Small intestine (tissue), 7 donors: ENCODE results near the gene TCERG1L. TPM values are rescaled to one million over a fixed set of nuclear protein-coding genes. Genes with fewer than 3 reads are reported as not detected.

Source experiments
- DNase-seq, 2 donors: peaks; one replicate each; pipeline versions ENCODE4 v3.0.0 to v3.0.0-alpha.2; 2013
- FAIRE-seq: peaks from 2 replicates; lab custom pipeline; 2012; peaks lifted over from hg19 to GRCh38; lab: Jason Lieb, UNC
- H3K27ac ChIP-seq, 3 donors: one replicate each; pipeline ENCODE4 v1.5.1; 2013; ENCODE audit warnings: low read length in 2 of 3, mild to moderate bottlenecking in 2 of 3, control low read depth in 1 of 3, inconsistent platforms in 1 of 3, low read depth in 1 of 3, moderate library complexity in 1 of 3
- H3K27me3 ChIP-seq, 3 donors: one replicate each; pipeline ENCODE4 v1.6.1; 2013; ENCODE audit warnings: low read length in 3 of 3, inconsistent platforms in 1 of 3; ENCODE audit not compliant: control insufficient read depth in 3 of 3, insufficient read depth in 3 of 3
- H3K36me3 ChIP-seq, 3 donors: one replicate each; pipeline ENCODE4 v1.6.1; 2013; ENCODE audit warnings: low read length in 3 of 3, inconsistent platforms in 1 of 3, low read depth in 1 of 3, mild to moderate bottlenecking in 1 of 3, moderate library complexity in 1 of 3; ENCODE audit not compliant: control insufficient read depth in 3 of 3, insufficient read depth in 2 of 3
- H3K4me1 ChIP-seq, 3 donors: one replicate each; pipeline ENCODE4 v1.6.1; 2013; ENCODE audit warnings: low read length in 2 of 3, inconsistent platforms in 1 of 3, low read depth in 1 of 3, mild to moderate bottlenecking in 1 of 3, moderate library complexity in 1 of 3; ENCODE audit not compliant: control insufficient read depth in 3 of 3, insufficient read depth in 2 of 3
- H3K4me3 ChIP-seq, 3 donors: one replicate each; pipeline ENCODE4 v1.5.1; 2013; ENCODE audit warnings: low read length in 3 of 3, control low read depth in 1 of 3, inconsistent platforms in 1 of 3, low read depth in 1 of 3, mild to moderate bottlenecking in 1 of 3, moderate library complexity in 1 of 3
- H3K9me3 ChIP-seq, 2 donors: one replicate each; pipeline ENCODE4 v1.6.1; 2013; ENCODE audit warnings: low read depth in 1 of 2, low read length in 1 of 2; ENCODE audit not compliant: control insufficient read depth in 2 of 2, insufficient read depth in 1 of 2
- WGBS, 3 donors: extraction: QIAGEN DNeasy Blood & Tissue Kit; methylation state at CpG; one replicate each; pipeline ENCODE4 v1.1.7; 2013; 5-methylcytosine and 5-hydroxymethylcytosine counted together
- polyA plus RNA-seq, 4 donors: library from polyadenylated mRNA; stranded (reverse) in 3 of 4; unstranded in 1 of 4; fragments of 200-250 nt in 3 of 4; fragments of 120-200 nt in 1 of 4; gene quantifications; one replicate each; pipeline versions ENCODE4 v1.2.1 to v1.2.3, GENCODE V29; 2013
- donor health status: healthy with polysubstance abuse.
- donor health status: control.
- donor health status: control.
- donor health status: Bipolar disorder and iron deficiency.
- donor health status: healthy.

The TCERG1L gene
- polyA plus RNA-seq, 4 donors, result 0.04 to 0.12 TPM; not detected in 2

GRCh38 chr10:131204406-131205152 is 106.9 kb downstream of the TCERG1L start:
- FAIRE-seq (no peak), DNase-seq (no peak)
- Histone ChIP-seq H3K4me3 (no peak overlapping the region), H3K36me3 (no peaks in the 10 kb centered on the region), H3K27ac (no peak overlapping the region), H3K4me1 (no peaks in the 10 kb centered on the region), H3K9me3 (no peaks in the 10 kb centered on the region), H3K27me3 (no peaks in the 10 kb centered on the region)
- 74 to 87% (median 83%) methylated on average over 11 of the region's 11 CpGs for WGBS, 3 donors

- H3K27me3 ChIP-seq, result no peaks in the 10 kb centered on the region
- FAIRE-seq, result no peak
- WGBS, 3 donors, result 85 to 91% (median 86%) methylated on average over 21 to 22 of the region's 22 CpGs
- no peaks in the 10 kb centered on the region for H3K36me3 ChIP-seq
- H3K4me3 ChIP-seq, result no peak overlapping the region
- no peak overlapping the region for H3K27ac ChIP-seq
- no peaks in the 10 kb centered on the region for H3K9me3 ChIP-seq
- no peaks in the 10 kb centered on the region for H3K4me1 ChIP-seq
- DNase-seq, result no peak
These were observed 107.8 kb downstream of the TCERG1L start for GRCh38 chr10:131203456-131204357.

GRCh38 chr10:131202990-131203389 is 108.5 kb downstream of the TCERG1L start:
- no peaks in the 10 kb centered on the region for H3K9me3 ChIP-seq
- H3K4me3 ChIP-seq, result no peak overlapping the region
- FAIRE-seq, result no peak
- no peaks in the 10 kb centered on the region for H3K36me3 ChIP-seq
- no peaks in the 10 kb centered on the region for H3K27me3 ChIP-seq
- no peak for DNase-seq
- WGBS, 3 donors, result 75 to 88% (median 87%) methylated on average over 11 of the region's 11 CpGs
- H3K27ac ChIP-seq, result no peak overlapping the region
- H3K4me1 ChIP-seq, result no peaks in the 10 kb centered on the region

DNA sequence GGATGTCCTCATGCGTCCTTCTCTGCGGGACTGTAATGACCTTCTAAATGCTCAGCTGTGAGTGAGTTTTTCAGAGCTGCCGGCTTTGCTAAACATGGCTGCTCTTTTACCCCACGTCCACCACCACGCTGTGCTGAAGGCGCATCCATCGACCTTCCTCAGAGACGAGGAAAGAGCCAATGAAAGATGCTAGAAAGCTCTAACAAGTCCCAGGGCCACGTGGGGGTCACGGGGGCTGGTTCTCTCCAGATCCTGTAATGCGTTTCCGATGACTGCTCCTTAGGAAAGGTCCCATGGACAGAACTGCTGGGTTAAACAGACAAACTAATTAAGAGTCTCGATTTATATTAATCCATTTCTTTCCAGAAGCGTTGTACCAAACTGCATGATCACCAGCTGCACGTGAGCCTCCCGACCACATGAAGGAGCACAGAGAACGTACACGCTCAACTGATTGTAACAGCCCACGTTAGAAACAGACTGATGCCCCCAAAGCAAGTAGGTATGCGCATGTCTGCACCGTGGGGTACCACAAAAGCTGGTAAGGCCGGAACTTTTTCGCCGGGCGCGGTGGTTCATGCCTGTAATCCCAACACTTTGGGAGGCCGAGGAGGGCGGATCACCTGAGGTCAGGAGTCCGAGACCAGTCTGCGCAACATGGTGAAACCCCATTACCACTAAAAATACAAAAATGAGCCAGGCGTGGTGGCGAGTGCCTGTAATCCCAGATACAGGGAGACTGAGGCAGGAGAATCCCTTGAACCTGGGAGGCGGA is 109.6 kb downstream of the TCERG1L start:
- Histone ChIP-seq H3K4me3 (no peak overlapping the region), H3K27me3 (no peaks in the 10 kb centered on the region), H3K9me3 (no peaks in the 10 kb centered on the region), H3K4me1 (no peaks in the 10 kb centered on the region), H3K27ac (no peak overlapping the region), H3K36me3 (no peaks in the 10 kb centered on the region)
- FAIRE-seq (no peak), DNase-seq (no peak)
- WGBS, 3 donors, result 90 to 93% (median 92%) methylated on average over 33 of the region's 33 CpGs

DNA sequence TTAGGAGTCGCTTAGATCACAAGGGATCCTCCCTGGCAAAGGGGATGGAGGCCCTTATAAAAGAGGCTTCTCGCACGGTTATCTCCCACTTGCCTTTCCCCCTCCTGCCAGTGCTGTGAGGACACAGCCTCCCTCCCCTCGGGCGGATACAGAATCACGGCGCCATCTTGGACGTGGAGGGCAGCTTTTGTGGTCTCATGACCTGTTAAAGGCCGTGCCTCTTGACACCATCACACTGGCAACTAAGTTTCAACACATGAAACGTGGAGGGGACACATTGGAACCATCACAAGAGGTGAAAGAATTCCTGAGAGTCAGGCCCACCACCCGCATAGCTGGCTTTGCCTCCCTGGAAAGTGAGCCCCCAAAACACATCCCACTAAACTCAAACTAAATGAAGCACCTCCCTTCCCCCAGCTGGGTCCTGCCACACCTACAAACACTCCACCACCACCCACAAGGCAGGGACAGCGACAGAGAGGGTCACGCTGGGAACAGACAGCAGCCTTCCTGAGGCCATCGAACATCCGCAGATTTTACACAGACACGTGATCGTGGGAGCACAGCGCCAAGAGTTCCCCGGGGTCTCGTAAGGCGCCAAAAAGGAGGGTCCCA is 110.6 kb downstream of the TCERG1L start:
- Histone ChIP-seq H3K27ac (no peak overlapping the region), H3K36me3 (no peaks in the 10 kb centered on the region), H3K27me3 (no peaks in the 10 kb centered on the region), H3K9me3 (no peaks in the 10 kb centered on the region), H3K4me1 (no peaks in the 10 kb centered on the region), H3K4me3 (no peak overlapping the region)
- FAIRE-seq, result no peak
- WGBS, 3 donors, result 80 to 86% (median 84%) methylated on average over 21 of the region's 21 CpGs
- no peak for DNase-seq

DNA sequence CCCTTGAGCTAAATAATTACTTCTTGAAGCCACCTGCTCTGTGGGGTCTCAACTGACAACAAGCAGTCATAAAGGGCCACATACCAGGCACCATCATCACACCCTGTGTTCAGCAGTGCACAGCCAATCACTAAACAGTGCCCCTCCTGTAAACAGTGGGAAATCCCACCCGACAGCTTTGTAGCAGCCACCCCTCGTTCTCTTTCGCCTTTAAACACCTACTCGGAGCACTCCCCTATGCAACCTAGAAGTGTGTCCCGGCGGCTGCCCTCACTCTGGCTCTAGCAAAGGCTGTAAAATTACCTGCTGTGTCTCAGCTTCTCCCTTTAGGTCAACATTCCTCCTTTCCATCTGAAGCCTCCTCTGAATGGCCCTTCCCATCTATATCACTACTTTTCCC is 111.9 kb downstream of the TCERG1L start:
- DNase-seq, result no peak
- H3K4me1 ChIP-seq, result no peaks in the 10 kb centered on the region
- H3K36me3 ChIP-seq, result no peaks in the 10 kb centered on the region
- FAIRE-seq, result no peak
- H3K4me3 ChIP-seq, result no peak overlapping the region
- H3K27me3 ChIP-seq, result no peaks in the 10 kb centered on the region
- 19 to 39% (median 38%) methylated on average over 6 of the region's 6 CpGs for WGBS, 3 donors
- H3K27ac ChIP-seq, result no peak overlapping the region
- H3K9me3 ChIP-seq, result no peaks in the 10 kb centered on the region

- WGBS, 3 donors, result 70 to 78% (median 71%) methylated on average over 7 of the region's 7 CpGs
- H3K27ac ChIP-seq, result no peak overlapping the region
- no peak for FAIRE-seq
- no peaks in the 10 kb centered on the region for H3K36me3 ChIP-seq
- DNase-seq, result no peak
- no peak overlapping the region for H3K4me3 ChIP-seq
- no peaks in the 10 kb centered on the region for H3K4me1 ChIP-seq
- H3K27me3 ChIP-seq, result no peaks in the 10 kb centered on the region
- no peaks in the 10 kb centered on the region for H3K9me3 ChIP-seq
These were observed 112.7 kb downstream of the TCERG1L start for GRCh38 chr10:131198843-131199242.

DNA sequence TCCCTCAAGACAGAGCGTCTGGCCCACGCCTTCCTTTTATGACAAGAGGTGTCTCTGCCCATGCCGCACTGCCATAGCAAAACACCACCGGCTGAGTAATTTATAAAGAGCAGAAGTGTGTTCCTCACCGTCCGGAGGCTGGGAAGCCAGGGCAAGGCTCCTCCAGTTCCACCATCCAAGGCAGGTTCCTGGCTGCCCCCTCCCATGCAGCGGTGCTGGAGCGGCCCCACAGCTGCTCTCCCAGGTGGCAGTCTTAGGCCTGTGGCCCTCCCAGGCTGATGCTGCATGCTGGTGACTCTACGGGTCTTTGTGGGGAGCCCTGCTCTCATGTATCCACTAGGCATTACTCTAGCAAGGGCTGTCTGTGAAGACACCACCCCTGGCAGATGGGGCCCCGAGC is 113.1 kb downstream of the TCERG1L start:
- Histone ChIP-seq H3K9me3 (no peaks in the 10 kb centered on the region), H3K4me1 (no peaks in the 10 kb centered on the region), H3K36me3 (no peaks in the 10 kb centered on the region), H3K27ac (no peak overlapping the region), H3K4me3 (no peak overlapping the region), H3K27me3 (no peaks in the 10 kb centered on the region)
- FAIRE-seq, result no peak
- DNase-seq, result no peak
- WGBS, 3 donors, result 77 to 89% (median 82%) methylated on average over 10 of the region's 10 CpGs
